ENCODE results near the gene PNPLA5. TPM values are rescaled to one million over a fixed set of nuclear protein-coding genes. Genes with fewer than 3 reads are reported as not detected.

The PNPLA5 gene
- total RNA-seq, 1 donor from 2014 or later = not detected

DNA sequence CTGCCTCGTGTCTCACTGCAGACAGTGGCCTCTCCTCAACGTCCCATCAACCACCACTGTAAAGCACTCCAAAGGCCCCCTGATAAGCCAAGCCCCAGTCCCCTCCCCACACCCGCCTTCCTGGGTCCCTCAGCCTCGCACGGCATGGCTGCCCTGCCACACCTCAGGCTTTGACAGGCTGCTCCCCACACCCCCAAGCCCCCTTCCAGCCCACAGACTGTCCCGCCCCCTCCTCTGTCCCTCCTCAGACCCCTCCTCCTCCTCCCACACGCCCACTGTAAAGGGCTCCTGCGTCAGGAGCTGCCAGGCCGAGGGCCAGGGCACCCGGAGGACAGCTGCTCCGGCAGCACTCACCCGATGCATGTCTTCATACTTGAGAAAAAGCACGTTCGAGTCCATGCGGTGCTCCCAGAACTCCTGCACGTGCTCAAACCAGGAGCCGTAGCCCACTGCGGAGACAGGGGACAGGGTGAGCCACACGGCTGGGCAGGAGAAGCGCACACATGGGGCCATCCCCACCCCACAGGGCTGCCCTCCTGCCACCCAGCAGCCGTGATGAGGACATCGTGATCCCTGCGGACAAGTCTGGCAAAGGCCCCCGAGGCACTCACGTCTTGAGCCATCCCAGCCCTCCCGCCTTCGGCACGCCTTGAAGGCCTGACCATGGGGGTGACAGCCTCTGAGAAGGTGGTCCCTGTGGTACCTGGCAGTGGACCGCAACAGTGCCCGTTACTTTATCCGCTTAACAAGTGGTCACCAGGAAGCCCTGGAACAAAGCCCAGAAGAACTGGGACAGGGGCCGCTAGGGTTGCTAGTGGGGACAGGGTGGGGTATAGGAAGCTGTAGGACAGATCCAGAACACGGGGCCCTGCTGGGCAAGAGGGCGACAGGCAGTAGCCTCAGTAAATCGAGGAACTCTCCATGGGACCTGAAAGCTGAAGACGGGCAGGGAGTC, 58.2 kb downstream of the PNPLA5 start:
- no peak overlapping the region for H3K4me3 ChIP-seq (ENCODE audit: low read depth, low read length)
- DNase-seq (ENCODE audit: low read depth) = no peak
- no peak for TF ChIP-seq CTCF (conservative IDR thresholded peaks at IDR 0.05; ENCODE audit: low read depth, low read length)

DNA sequence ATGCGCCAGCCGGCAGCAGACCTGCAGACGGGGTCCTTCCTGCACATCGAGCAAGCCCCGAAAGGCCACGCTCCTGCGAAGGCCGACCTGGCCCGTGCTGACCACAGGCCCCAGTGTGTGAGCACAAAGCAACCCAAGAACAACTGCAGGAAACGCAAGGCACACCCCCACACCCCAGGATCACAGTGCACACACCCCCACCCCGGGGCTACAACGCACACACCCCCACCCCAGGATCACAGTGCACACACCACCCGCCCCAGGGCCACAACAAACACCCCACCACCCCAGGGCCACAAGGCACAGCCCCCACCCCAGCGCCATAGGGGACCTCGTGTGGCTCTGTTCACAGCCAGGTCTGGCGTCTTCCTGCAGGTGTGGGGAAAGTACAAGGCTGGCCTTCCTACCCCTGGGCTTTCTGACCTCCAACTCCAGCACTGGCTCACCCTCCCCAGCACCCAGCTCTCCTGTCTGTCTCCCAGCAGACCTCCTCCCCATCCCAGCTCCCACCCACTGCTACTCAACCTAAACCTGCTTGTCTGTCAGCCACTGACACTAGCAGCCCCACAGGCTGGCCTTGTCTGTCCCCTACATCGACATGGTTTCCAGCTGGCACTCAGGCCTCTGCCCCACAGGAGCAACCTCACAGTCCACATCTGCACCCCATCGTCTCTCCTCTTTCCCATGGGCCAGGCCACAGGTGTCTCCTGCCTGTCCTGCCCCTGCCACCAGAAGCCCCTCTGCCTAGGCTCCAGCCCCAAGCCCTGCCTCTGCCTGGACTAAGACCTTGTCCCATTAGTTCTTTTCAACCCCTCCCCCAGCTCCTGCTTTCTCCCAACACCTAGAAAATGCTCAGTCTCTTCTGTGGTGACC, 59.2 kb downstream of the PNPLA5 start:
- DNase-seq (ENCODE audit: low read depth) = no peak
- no peak overlapping the region for H3K4me3 ChIP-seq (ENCODE audit: low read depth, low read length)
- TF ChIP-seq CTCF (conservative IDR thresholded peaks at IDR 0.05; ENCODE audit: low read depth, low read length) = no peak

DNA sequence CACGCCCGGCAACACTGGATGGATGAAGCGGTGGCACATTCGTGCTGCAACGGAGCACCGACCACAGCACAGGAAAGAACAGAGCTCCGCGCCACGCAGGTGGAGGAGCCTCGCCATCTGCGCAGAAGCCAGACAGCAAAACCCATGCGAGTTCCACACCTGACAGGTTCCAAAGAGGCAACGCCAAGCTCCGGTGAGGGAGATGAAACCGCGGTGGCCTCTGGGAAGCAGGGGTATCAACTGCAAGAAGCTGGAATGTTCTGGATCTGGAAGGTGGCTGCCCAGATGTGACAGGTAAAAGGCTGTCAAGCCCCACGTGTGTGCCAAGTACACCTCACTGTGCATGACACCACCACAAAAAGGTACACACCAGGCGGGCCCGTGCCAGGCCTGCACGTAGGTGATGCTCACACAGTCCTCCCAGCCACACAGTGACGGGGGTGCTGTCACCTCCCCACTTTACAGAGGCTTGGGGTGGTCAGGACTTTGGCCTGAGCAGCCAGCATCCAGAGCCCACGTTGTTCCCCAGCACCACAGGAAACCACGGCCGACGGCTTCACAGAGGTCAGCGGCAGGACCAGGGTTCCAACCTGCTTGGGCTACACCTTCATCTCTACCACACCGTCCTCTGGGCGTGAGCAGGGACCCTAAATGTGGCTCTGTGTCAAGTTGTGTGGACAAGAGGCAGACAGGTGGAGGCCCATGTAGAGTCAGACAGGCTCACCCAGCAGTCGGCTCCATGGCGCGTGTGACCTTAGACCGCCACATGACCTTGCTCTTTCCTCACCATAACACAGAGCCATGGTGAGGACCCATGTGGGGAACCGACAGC, 60.0 kb downstream of the PNPLA5 start:
- TF ChIP-seq CTCF (conservative IDR thresholded peaks at IDR 0.05; ENCODE audit: low read depth, low read length) = no peak
- no peak for DNase-seq (ENCODE audit: low read depth)
- no peak overlapping the region for H3K4me3 ChIP-seq (ENCODE audit: low read depth, low read length)

- DNase-seq (ENCODE audit: low read depth) = no peak
- TF ChIP-seq CTCF (conservative IDR thresholded peaks at IDR 0.05; ENCODE audit: low read depth, low read length) = no peak
- no peak overlapping the region for H3K4me3 ChIP-seq (ENCODE audit: low read depth, low read length)
Measured at GRCh38 chr22:43830931-43831560, 60.8 kb downstream of the PNPLA5 start.

- no peak overlapping the region for H3K4me3 ChIP-seq (ENCODE audit: low read depth, low read length)
- TF ChIP-seq CTCF (conservative IDR thresholded peaks at IDR 0.05; ENCODE audit: low read depth, low read length) = no peak
Measured at GRCh38 chr22:43829904-43830851, 61.6 kb downstream of the PNPLA5 start.

More at GRCh38 chr22:43829904-43830851, 61.6 kb downstream of the PNPLA5 start:
- DNase-seq (ENCODE audit: low read depth) = no peak

Other genes with a start within 250 kb of the PNPLA5 start
- gene EFCAB6, start 79.7 kb downstream of the PNPLA5 start, total RNA-seq = 0.07 and 0.23 TPM in 2 replicates
- 0.51 and 2.1 TPM in 2 replicates for gene SULT4A1, start 29.5 kb downstream of the PNPLA5 start, total RNA-seq
- 7.6 and 12.4 TPM in 2 replicates for gene PNPLA3, start 31.8 kb upstream of the PNPLA5 start, total RNA-seq
- gene SAMM50, start 63.4 kb upstream of the PNPLA5 start, total RNA-seq = 40.8 and 51.7 TPM in 2 replicates
- 74.2 and 79.9 TPM in 2 replicates for gene PARVB, start 132.3 kb upstream of the PNPLA5 start, total RNA-seq